Heart left ventricle (tissue), 16 donors: Measurements from ENCODE around the gene SLC6A17. TPM values are rescaled to one million over a fixed set of nuclear protein-coding genes. Genes with fewer than 3 reads are reported as not detected.

ENCODE experiments used
- ATAC-seq, 4 donors: fragments of 200-7000 bp; cut with Tn5 transposase; one replicate each; pipeline ENCODE4 v1.9.1; 2020 to 2022; ENCODE audit warnings: moderate library complexity in 4 of 4, mild to moderate bottlenecking in 3 of 4, moderate number of reproducible peaks in 1 of 4
- DNase-seq, 5 donors: peaks; one replicate each; pipeline ENCODE4 v3.0.0-alpha.2; 2020
- H3K27ac ChIP-seq, 12 donors: fragments of 200-600 bp; sonication (generic) in 4 of 12; one replicate each; pipeline versions ENCODE4 v1.5.0 to v1.8.0; 2016 to 2022; ENCODE audit warnings: mild to moderate bottlenecking in 2 of 12
- H3K27me3 ChIP-seq, 9 donors: fragments of 200-600 bp; sonication (generic) in 2 of 9; one replicate each; pipeline versions ENCODE4 v1.5.1 to v1.8.0; 2016 to 2022; ENCODE audit warnings: mild to moderate bottlenecking in 3 of 9
- H3K36me3 ChIP-seq, 9 donors: fragments of 200-600 bp; sonication (generic) in 2 of 9; one replicate each; pipeline versions ENCODE4 v1.5.0 to v1.8.0; 2018 to 2022; ENCODE audit warnings: mild to moderate bottlenecking in 2 of 9
- H3K4me1 ChIP-seq, 12 donors: fragments of 200-600 bp; sonication (generic) in 4 of 12; one replicate each; pipeline versions ENCODE4 v1.5.0 to v1.8.0; 2016 to 2022; ENCODE audit warnings: mild to moderate bottlenecking in 3 of 12
- H3K4me3 ChIP-seq, 12 donors: fragments of 200-600 bp; sonication (generic) in 4 of 12; one replicate each; pipeline versions ENCODE4 v1.5.0 to v1.8.0; 2017 to 2022; ENCODE audit warnings: mild to moderate bottlenecking in 9 of 12, moderate library complexity in 4 of 12
- H3K9me3 ChIP-seq, 12 donors: fragments of 200-600 bp; sonication (generic) in 4 of 12; one replicate each; pipeline versions ENCODE4 v1.5.0 to v1.8.0; 2016 to 2022; ENCODE audit warnings: mild to moderate bottlenecking in 1 of 12
- POLR2A ChIP-seq, 2 donors: fragments of 450-650 bp; IDR thresholded peaks; one replicate each; pipeline ENCODE4 v1.6.1; 2017; ENCODE audit warnings: antibody characterized with exemption in 2 of 2, mild to moderate bottlenecking in 2 of 2, moderate library complexity in 2 of 2
- WGBS, 4 donors: extraction: QIAGEN DNeasy Blood & Tissue Kit in 2 of 4; methylation state at CpG; one replicate each; pipeline versions ENCODE4 v1.1.5 to v1.1.7; 2013 to 2018; 5-methylcytosine and 5-hydroxymethylcytosine counted together
- intact Hi-C, 10 donors: fragments of 100-400 bp; cut with DNase I; formaldehyde crosslinking; loops; one replicate each; pipeline versions ENCODE4 v1.11.1 to v1.14.2; 2022
- polyA plus RNA-seq, 2 donors: library from polyadenylated mRNA; stranded (reverse); fragments of 200-250 nt; gene quantifications; one replicate each; pipeline ENCODE4 v1.2.3, GENCODE V29; 2013
- total RNA-seq, 9 donors: library from RNA; depleted of rRNA in 2 of 9; stranded (reverse); fragments of >200 nt in 2 of 9; fragmentation: NEBNext Ultra II Directional in 3 of 9; extraction: Animal tissue kit (Norgen Biotek cat#: 25700) in 3 of 9; gene quantifications; one replicate each; pipeline versions ENCODE4 v1.1.0 to v1.2.4, GENCODE V29; 2016 to 2023
- TF ChIP-seq, protein P1 (sequence below), 12 donors: fragments of 200-600 bp; sonication (generic) in 4 of 12; IDR thresholded peaks; one replicate each; pipeline versions ENCODE4 v1.5.0 to v1.8.0; 2018 to 2022; ENCODE audit warnings: antibody characterized with exemption in 12 of 12, mild to moderate bottlenecking in 5 of 12
- donor health status: ischemic (EF 13 %, LVEDD 7.1; RV severe dilation, severe dysfunction).
- donor health status: healthy with polysubstance abuse.
- donor health status: DM: no; HTN: yes; CAD: no.
- donor health status: DM: no; HTN: no; CAD: no.
- donor health status: ischemic (EF 25% LVEDD 6.9; RV normal size, moderate dysfunction).
- donor health status: ischemic (EF 25% LVEDD 5.7; RV mildly dilated, moderate dysfunction).
- donor health status: healthy.
- donor health status: DM: yes; HTN: yes; CAD: no.
- donor health status: ischemic (EF 35%, LVEDD 5.7; RV mildly dilated, moderate dysfunction).
- donor health status: nonischemic (EF 11% LVEDD 7.7; RV severe dilation, severe dysfunction).
- donor health status: DM: yes; HTN: yes; CAD: no.
- donor health status: PGD.
- donor health status: ischemic (EF 29% LVEDD 5.4; RV normal size, mild dysfunction).
- donor health status: nonischemic (EF 23%, LVEDD 6.1; RV moderate dilation, normal function).

Gene SLC6A17
- total and polyA plus RNA-seq, 11 donors, result 0.07 to 0.50 (median 0.24) TPM; not detected in 3

DNA sequence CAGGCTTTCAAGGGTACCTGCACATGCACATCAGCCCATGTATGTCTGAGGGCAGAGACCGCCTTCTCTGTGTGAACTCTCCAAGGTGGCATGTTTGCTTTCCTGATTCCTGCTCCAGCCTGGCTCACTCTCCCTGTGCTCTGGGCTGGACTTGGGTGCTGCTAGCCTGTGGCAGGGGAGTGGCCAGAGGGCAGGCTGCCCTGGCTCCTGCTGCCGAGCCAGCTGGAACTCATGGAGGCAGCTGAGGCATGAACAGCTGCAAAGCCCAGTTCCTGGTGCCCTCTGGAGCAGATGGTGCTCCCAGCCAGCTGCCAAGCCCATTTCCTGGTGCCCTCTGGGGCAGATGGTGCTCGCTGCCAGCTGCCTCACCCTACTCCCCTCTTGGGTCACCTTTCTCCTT is 30.5 kb upstream of the SLC6A17 start:
- H3K27me3 ChIP-seq, result peaks cover 0 to 15% (median 0%) of the 10 kb centered on the region in 9 donors
- no peak for ATAC-seq
- H3K27ac ChIP-seq, result no peak overlapping the region
- peak in 1 of 5 donors; percentile 40 for DNase-seq
- peaks cover 0 to 8% (median 0%) of the 10 kb centered on the region in 12 donors for H3K9me3 ChIP-seq
- no peak for TF ChIP-seq POLR2A (IDR thresholded peaks at IDR 0.05)
- TF ChIP-seq, protein P1, sequence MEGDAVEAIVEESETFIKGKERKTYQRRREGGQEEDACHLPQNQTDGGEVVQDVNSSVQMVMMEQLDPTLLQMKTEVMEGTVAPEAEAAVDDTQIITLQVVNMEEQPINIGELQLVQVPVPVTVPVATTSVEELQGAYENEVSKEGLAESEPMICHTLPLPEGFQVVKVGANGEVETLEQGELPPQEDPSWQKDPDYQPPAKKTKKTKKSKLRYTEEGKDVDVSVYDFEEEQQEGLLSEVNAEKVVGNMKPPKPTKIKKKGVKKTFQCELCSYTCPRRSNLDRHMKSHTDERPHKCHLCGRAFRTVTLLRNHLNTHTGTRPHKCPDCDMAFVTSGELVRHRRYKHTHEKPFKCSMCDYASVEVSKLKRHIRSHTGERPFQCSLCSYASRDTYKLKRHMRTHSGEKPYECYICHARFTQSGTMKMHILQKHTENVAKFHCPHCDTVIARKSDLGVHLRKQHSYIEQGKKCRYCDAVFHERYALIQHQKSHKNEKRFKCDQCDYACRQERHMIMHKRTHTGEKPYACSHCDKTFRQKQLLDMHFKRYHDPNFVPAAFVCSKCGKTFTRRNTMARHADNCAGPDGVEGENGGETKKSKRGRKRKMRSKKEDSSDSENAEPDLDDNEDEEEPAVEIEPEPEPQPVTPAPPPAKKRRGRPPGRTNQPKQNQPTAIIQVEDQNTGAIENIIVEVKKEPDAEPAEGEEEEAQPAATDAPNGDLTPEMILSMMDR (IDR thresholded peaks at IDR 0.05), result no peak
- H3K4me1 ChIP-seq, result no peaks in the 10 kb centered on the region
- H3K36me3 ChIP-seq, result no peaks in the 10 kb centered on the region
- intact Hi-C loops, result no loop called here
- no peak overlapping the region for H3K4me3 ChIP-seq
- WGBS, 4 donors, result 77 to 90% (median 84%) methylated on average over 3 of the region's 3 CpGs

DNA sequence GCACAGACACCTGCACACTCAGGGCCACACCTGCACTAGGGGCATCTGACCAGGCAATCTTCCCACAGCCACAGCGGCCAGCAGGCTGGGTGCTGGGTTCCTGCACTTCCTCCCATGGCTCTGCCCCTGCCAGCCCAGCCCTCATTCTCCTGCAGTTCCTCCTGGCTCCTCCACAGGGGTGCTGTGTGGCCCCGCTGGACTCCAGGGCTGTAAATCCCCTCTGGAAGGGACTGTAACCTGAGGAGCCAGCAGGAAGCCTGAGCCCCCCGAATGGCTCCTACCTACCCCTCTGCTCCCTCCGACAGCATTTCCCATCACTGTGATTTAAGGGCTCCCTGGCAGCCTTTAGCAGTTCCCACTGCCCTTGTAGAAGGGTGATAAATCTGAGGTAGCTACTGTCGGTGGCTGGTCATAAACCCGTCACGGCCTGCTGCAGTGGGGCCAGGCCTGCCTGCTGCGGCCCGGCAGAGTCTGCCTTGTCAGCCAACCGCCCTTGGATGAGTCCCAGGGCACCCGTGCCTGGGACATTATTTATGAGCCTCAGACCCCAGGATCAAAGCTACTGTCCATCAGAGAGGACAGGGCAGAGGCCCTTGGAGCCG is 29.2 kb upstream of the SLC6A17 start:
- TF ChIP-seq, protein P1 (IDR thresholded peaks at IDR 0.05), result no peak
- TF ChIP-seq POLR2A (IDR thresholded peaks at IDR 0.05), result no peak
- intact Hi-C loops, result no loop called here

DNA sequence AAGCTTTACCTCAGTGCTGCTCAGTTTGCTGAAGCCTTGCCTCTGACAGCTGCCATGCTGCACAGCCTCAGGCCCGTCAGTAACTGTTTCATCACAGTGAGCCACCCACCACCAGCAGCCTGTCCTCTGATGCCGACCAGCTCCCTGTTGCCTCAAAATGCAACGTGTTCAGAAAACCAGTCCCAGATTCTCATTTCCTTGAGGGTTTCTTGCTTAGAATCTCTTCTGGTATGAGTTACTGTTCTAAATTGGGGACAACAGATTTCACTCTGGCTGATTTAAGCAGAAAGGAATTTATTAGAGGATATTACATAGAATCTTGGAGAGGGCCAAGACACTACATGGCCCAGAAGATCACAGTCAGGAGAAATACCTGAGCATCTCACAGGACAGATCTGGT is 27.1 kb upstream of the SLC6A17 start:
- H3K4me1 ChIP-seq, result no peaks in the 10 kb centered on the region
- no peak for ATAC-seq
- H3K36me3 ChIP-seq, result no peaks in the 10 kb centered on the region
- intact Hi-C loops, result no loop called here
- H3K9me3 ChIP-seq, result peaks cover 0 to 22% (median 2%) of the 10 kb centered on the region in 12 donors
- H3K4me3 ChIP-seq, result no peak overlapping the region
- TF ChIP-seq POLR2A (IDR thresholded peaks at IDR 0.05), result no peak
- TF ChIP-seq, protein P1 (IDR thresholded peaks at IDR 0.05), result no peak
- H3K27me3 ChIP-seq, result peaks cover 0 to 6% (median 0%) of the 10 kb centered on the region in 9 donors
- WGBS, 4 donors, result 42 to 58% (median 51%) methylated on average over 3 of the region's 3 CpGs
- no peak for DNase-seq
- no peak overlapping the region for H3K27ac ChIP-seq

More for the DNA sequence above, 29.2 kb upstream of the SLC6A17 start:
- WGBS, 4 donors, result 51 to 73% (median 64%) methylated on average over 4 to 12 of the region's 12 CpGs
- H3K27ac ChIP-seq, result no peak overlapping the region
- H3K4me1 ChIP-seq, result no peaks in the 10 kb centered on the region
- DNase-seq, result no peak
- no peak overlapping the region for H3K4me3 ChIP-seq
- peaks cover 0 to 5% (median 0%) of the 10 kb centered on the region in 9 donors for H3K27me3 ChIP-seq
- ATAC-seq, result no peak
- peaks cover 0 to 15% (median under 1%) of the 10 kb centered on the region in 12 donors for H3K9me3 ChIP-seq
- H3K36me3 ChIP-seq, result no peaks in the 10 kb centered on the region

DNA sequence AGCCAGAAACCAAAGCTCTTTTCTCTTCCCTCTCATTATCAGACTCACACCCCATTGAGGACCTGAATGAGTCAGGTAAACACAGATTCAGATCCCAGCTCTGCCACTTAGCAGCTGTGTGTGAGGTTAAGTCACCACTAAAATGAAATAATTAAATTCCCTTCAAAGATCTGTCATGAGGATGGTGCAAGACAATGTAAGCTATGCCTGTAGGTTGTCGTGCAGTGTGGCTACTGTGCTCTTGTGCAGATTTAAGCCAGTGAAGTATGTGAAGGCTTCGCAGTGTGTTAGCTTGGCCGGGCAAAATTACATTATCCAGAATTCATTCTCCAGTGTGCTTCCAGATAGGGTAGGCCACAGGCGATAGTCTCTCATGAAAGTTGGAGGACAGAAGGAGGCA is 24.5 kb upstream of the SLC6A17 start:
- ATAC-seq, result no peak
- Histone ChIP-seq H3K36me3 (no peaks in the 10 kb centered on the region), H3K27ac (no peak overlapping the region), H3K27me3 (peaks cover 0 to 30% (median 16%) of the 10 kb centered on the region in 9 donors), H3K9me3 (peaks cover 0 to 22% (median 2%) of the 10 kb centered on the region in 12 donors), H3K4me1 (peaks cover 0 to 8% (median 0%) of the 10 kb centered on the region in 12 donors), H3K4me3 (no peak overlapping the region)
- intact Hi-C loops, result no loop called here
- no peak for TF ChIP-seq POLR2A (IDR thresholded peaks at IDR 0.05)
- TF ChIP-seq, protein P1 (IDR thresholded peaks at IDR 0.05), result no peak
- 94 to 99% (median 95%) methylated on average over 4 of the region's 4 CpGs for WGBS, 4 donors
- DNase-seq, result no peak
